MM.1S (cell line): ENCODE data around the gene DBNDD1.
"Not testable (repeated sequence)": the region's sequence is repeated elsewhere in the genome, so short reads cannot be mapped to it uniquely, and the experiment has no call there.

Source experiments
- DNase-seq: peaks from one replicate; pipeline ENCODE4 v3.0.0-alpha.2; 2015
- H2AFZ ChIP-seq: fragments of 300-600 bp; sonication (generic); 2 replicates; pipeline ENCODE4 v1.6.0; 2016; ENCODE audit warnings: antibody characterized with exemption, low read length
- H3F3A ChIP-seq: fragments of 300-600 bp; sonication (generic); 2 replicates; pipeline ENCODE4 v1.6.1; 2016; ENCODE audit warnings: mild to moderate bottlenecking, antibody characterized with exemption, low read length, moderate library complexity, mixed read lengths; ENCODE audit not compliant: insufficient read depth
- H3K27ac ChIP-seq: fragments of 300-600 bp; sonication (generic); 2 replicates; pipeline ENCODE4 v1.5.1; 2016; ENCODE audit warnings: mild to moderate bottlenecking, low read length
- H3K27me3 ChIP-seq: fragments of 300-600 bp; sonication (generic); replicated peaks from 2 replicates; pipeline ENCODE4 v1.6.0; 2016; ENCODE audit warnings: low read length; ENCODE audit not compliant: insufficient read depth
- H3K36me3 ChIP-seq: fragments of 300-600 bp; sonication (generic); replicated peaks from 2 replicates; pipeline ENCODE4 v1.6.1; 2016; ENCODE audit warnings: mild to moderate bottlenecking, low read length, mixed read lengths; ENCODE audit not compliant: insufficient read depth
- H3K4me1 ChIP-seq: fragments of 300-600 bp; sonication (generic); 2 replicates; pipeline ENCODE4 v1.6.1; 2016; ENCODE audit warnings: low read length, mixed read lengths
- H3K4me2 ChIP-seq: fragments of 300-600 bp; sonication (generic); 2 replicates; pipeline ENCODE4 v1.6.0; 2016; ENCODE audit warnings: low read depth, low read length
- H3K4me3 ChIP-seq: fragments of 300-600 bp; sonication (generic); 2 replicates; pipeline ENCODE4 v1.5.1; 2016; ENCODE audit warnings: low read length, mixed read lengths
- H3K79me2 ChIP-seq: fragments of 300-600 bp; sonication (generic); 2 replicates; pipeline ENCODE4 v1.6.1; 2016; ENCODE audit warnings: mixed run types, low read length, mixed read lengths
- H3K9ac ChIP-seq: fragments of 300-600 bp; sonication (generic); 2 replicates; pipeline ENCODE4 v1.6.1; 2016; ENCODE audit warnings: low read length, mixed read lengths
- H3K9me2 ChIP-seq: fragments of 300-600 bp; sonication (generic); replicated peaks from 2 replicates; pipeline ENCODE4 v1.6.1; 2016; ENCODE audit warnings: mild to moderate bottlenecking, low read length, mixed read lengths; ENCODE audit not compliant: insufficient read depth
- H3K9me3 ChIP-seq: fragments of 300-600 bp; sonication (generic); replicated peaks from 2 replicates; pipeline ENCODE4 v1.6.1; 2016; ENCODE audit warnings: mild to moderate bottlenecking, low read length, mixed read lengths; ENCODE audit not compliant: insufficient read depth
- H4K20me1 ChIP-seq: fragments of 300-600 bp; sonication (generic); 2 replicates; pipeline ENCODE4 v1.6.1; 2016; ENCODE audit warnings: mild to moderate bottlenecking, low read length, moderate library complexity, mixed read lengths; ENCODE audit not compliant: insufficient read depth
- CTCF ChIP-seq: fragments of 300-600 bp; sonication (generic); IDR thresholded peaks from 2 replicates; pipeline ENCODE4 v1.5.1; 2016; ENCODE audit warnings: antibody characterized with exemption, low read length, mixed read lengths
- EZH2 ChIP-seq: fragments of 300-600 bp; sonication (generic); optimal IDR thresholded peaks from 2 replicates; pipeline ENCODE3; 2017; ENCODE audit warnings: low read depth, mild to moderate bottlenecking, antibody characterized with exemption, low read length, mixed read lengths
- EZH2phosphoT487 ChIP-seq: fragments of 300-600 bp; sonication (generic); IDR thresholded peaks from 2 replicates; pipeline ENCODE4 v1.6.1; 2018; ENCODE audit warnings: antibody characterized with exemption, low read length

DBNDD1 gene

GRCh38 chr16:89967436-89967835, 51.8 kb downstream of the DBNDD1 start:
- not testable (repeated sequence) for H4K20me1 ChIP-seq, H2AFZ ChIP-seq, H3K4me2 ChIP-seq, H3K9ac ChIP-seq, H3K4me3 ChIP-seq, DNase-seq, H3K9me3 ChIP-seq, H3K79me2 ChIP-seq, H3K27me3 ChIP-seq, H3K36me3 ChIP-seq, H3F3A ChIP-seq, H3K27ac ChIP-seq, H3K4me1 ChIP-seq, H3K9me2 ChIP-seq

GRCh38 chr16:89966756-89967155, 52.5 kb downstream of the DBNDD1 start:
- DNase-seq = no peak
- no peaks in the 10 kb centered on the region for H3F3A ChIP-seq
- no peaks in the 10 kb centered on the region for H3K27me3 ChIP-seq

GRCh38 chr16:89965447-89966225, 53.6 kb downstream of the DBNDD1 start:
- TF ChIP-seq CTCF = no peak
- TF ChIP-seq EZH2phosphoT487 = no peak
- no peak for TF ChIP-seq EZH2
- Histone ChIP-seq H4K20me1 (no peaks in the 10 kb centered on the region), H3K9ac (no peak overlapping the region), H3F3A (no peaks in the 10 kb centered on the region), H3K27me3 (no peaks in the 10 kb centered on the region), H3K27ac (no peak overlapping the region), H3K4me1 (no peaks in the 10 kb centered on the region), H3K79me2 (no peaks in the 10 kb centered on the region), H3K9me3 (no peaks in the 10 kb centered on the region), H2AFZ (no peak overlapping the region), H3K9me2 (no peaks in the 10 kb centered on the region), H3K4me3 (no peak overlapping the region), H3K36me3 (no peaks in the 10 kb centered on the region), H3K4me2 (no peak overlapping the region)
- no peak for DNase-seq

More at GRCh38 chr16:89966756-89967155, 52.5 kb downstream of the DBNDD1 start:
- H3K27ac ChIP-seq = no peak overlapping the region
- TF ChIP-seq EZH2phosphoT487 (no peak), CTCF (no peak), EZH2 (no peak)
- no peak overlapping the region for H3K9ac ChIP-seq
- no peaks in the 10 kb centered on the region for H4K20me1 ChIP-seq
- no peaks in the 10 kb centered on the region for H3K9me2 ChIP-seq
- H3K9me3 ChIP-seq = no peaks in the 10 kb centered on the region
- no peaks in the 10 kb centered on the region for H3K36me3 ChIP-seq
- no peak overlapping the region for H3K4me3 ChIP-seq
- H3K4me1 ChIP-seq = no peaks in the 10 kb centered on the region
- H3K4me2 ChIP-seq = no peak overlapping the region
- H2AFZ ChIP-seq = no peak overlapping the region
- no peaks in the 10 kb centered on the region for H3K79me2 ChIP-seq

- Histone ChIP-seq H4K20me1 (no peaks in the 10 kb centered on the region), H3K36me3 (no peaks in the 10 kb centered on the region), H3K4me3 (no peak overlapping the region), H3F3A (no peaks in the 10 kb centered on the region), H3K9me3 (no peaks in the 10 kb centered on the region), H2AFZ (no peak overlapping the region), H3K27ac (no peak overlapping the region), H3K4me1 (no peaks in the 10 kb centered on the region), H3K9ac (no peak overlapping the region), H3K9me2 (no peaks in the 10 kb centered on the region), H3K27me3 (no peaks in the 10 kb centered on the region), H3K4me2 (no peak overlapping the region), H3K79me2 (no peaks in the 10 kb centered on the region)
- no peak for DNase-seq
- TF ChIP-seq EZH2 (no peak), EZH2phosphoT487 (no peak), CTCF (no peak)
Measured at GRCh38 chr16:89964201-89964600, 55.1 kb downstream of the DBNDD1 start.
